H1 (cell line): ENCODE results near the gene MCL1. TPM values are rescaled to one million over a fixed set of nuclear protein-coding genes. Genes with fewer than 3 reads are reported as not detected.

Source experiments
- CTCF ChIA-PET: fragments of 300-600 bp; sonication (Branson Sonifier 250); formaldehyde crosslinking; loops from one replicate; lab custom pipeline; 2021; ENCODE audit not compliant: partially characterized antibody; lab: Charles Lee
- POLR2A ChIA-PET: fragments of 300-600 bp; sonication (Branson Sonifier 250); formaldehyde crosslinking; loops from one replicate; lab custom pipeline; 2021; ENCODE audit warnings: inconsistent platforms; ENCODE audit not compliant: partially characterized antibody; lab: Charles Lee
- DNase-seq, 2 experiments: peaks; one replicate each; pipeline versions ENCODE4 v3.0.0 to v3.0.0-alpha.2; 2010 to 2022; ENCODE audit warnings: low spot score in 2 of 2, low read depth in 1 of 2, mixed read lengths in 1 of 2
- FAIRE-seq: peaks from 2 replicates; lab custom pipeline; 2011; peaks lifted over from hg19 to GRCh38; lab: Jason Lieb, UNC
- H2AFZ ChIP-seq: 2 replicates; pipeline ENCODE4 v1.8.1; 2012; ENCODE audit warnings: low read length, inconsistent platforms
- H2AK5ac ChIP-seq: 2 replicates; pipeline ENCODE4 v1.6.1; 2013; ENCODE audit warnings: low read depth, low read length
- H2BK120ac ChIP-seq: replicated peaks from 2 replicates; pipeline ENCODE3; 2013; ENCODE audit warnings: low read depth, low read length, inconsistent platforms
- H2BK12ac ChIP-seq: 2 replicates; pipeline ENCODE4 v1.6.1; 2013; ENCODE audit warnings: low read depth, low read length
- H2BK15ac ChIP-seq: 2 replicates; pipeline ENCODE4 v1.6.1; 2013; ENCODE audit warnings: low read length
- H2BK20ac ChIP-seq: 2 replicates; pipeline ENCODE4 v1.6.1; 2013; ENCODE audit warnings: low read length
- H2BK5ac ChIP-seq: 2 replicates; pipeline ENCODE4 v1.6.1; 2013; ENCODE audit warnings: low read depth, low read length
- H3K14ac ChIP-seq: 2 replicates; pipeline ENCODE4 v1.6.1; 2013; ENCODE audit warnings: inconsistent platforms; ENCODE audit not compliant: insufficient read length
- H3K18ac ChIP-seq: 2 replicates; pipeline ENCODE4 v1.6.1; 2013; ENCODE audit warnings: low read length; ENCODE audit errors: extremely low read depth
- H3K23ac ChIP-seq: 2 replicates; pipeline ENCODE4 v1.6.1; 2013; ENCODE audit warnings: inconsistent platforms; ENCODE audit not compliant: insufficient read length
- H3K23me2 ChIP-seq: 2 replicates; pipeline ENCODE4 v1.6.1; 2013; ENCODE audit warnings: low read depth, low read length
- H3K27ac ChIP-seq: 2 replicates; pipeline ENCODE4 v1.6.1; 2011; ENCODE audit warnings: low read depth, low read length, inconsistent platforms
- H3K27me3 ChIP-seq, 4 experiments: replicated peaks in 1 of 4; 1 replicate in 1 of 4; 2 replicates in 3 of 4; pipeline versions ENCODE4 v1.6.1 to v1.8.1; 2011 to 2013; ENCODE audit warnings: low read length in 3 of 4, mild to moderate bottlenecking in 3 of 4, inconsistent platforms in 2 of 4, mixed read lengths in 2 of 4, moderate library complexity in 1 of 4; ENCODE audit not compliant: control insufficient read depth in 3 of 4, insufficient read depth in 3 of 4; ENCODE audit errors: extremely low read depth in 1 of 4
- H3K36me3 ChIP-seq, 4 experiments: 2 replicates each; pipeline versions ENCODE4 v1.6.1 to v1.8.1; 2011 to 2013; ENCODE audit warnings: mild to moderate bottlenecking in 4 of 4, low read length in 3 of 4, moderate library complexity in 2 of 4, control low read depth in 1 of 4, inconsistent platforms in 1 of 4; ENCODE audit not compliant: insufficient read depth in 4 of 4, control insufficient read depth in 2 of 4
- H3K4ac ChIP-seq: replicated peaks from 2 replicates; pipeline ENCODE3; 2013; ENCODE audit warnings: low read length, low read depth, mixed read lengths, inconsistent platforms; ENCODE audit not compliant: insufficient read length
- H3K4me1 ChIP-seq, 4 experiments: replicated peaks in 1 of 4; 1 replicate in 1 of 4; 2 replicates in 3 of 4; pipeline versions ENCODE4 v1.6.1 to v1.8.1; 2011 to 2013; ENCODE audit warnings: low read length in 3 of 4, inconsistent platforms in 2 of 4, mixed read lengths in 1 of 4; ENCODE audit not compliant: insufficient read depth in 4 of 4, control insufficient read depth in 3 of 4
- H3K4me2 ChIP-seq, 2 experiments: 2 replicates each; pipeline versions ENCODE4 v1.6.1 to v1.8.1; 2011 to 2013; ENCODE audit warnings: low read depth in 2 of 2, low read length in 2 of 2, control low read depth in 1 of 2, inconsistent platforms in 1 of 2, mild to moderate bottlenecking in 1 of 2; ENCODE audit not compliant: insufficient read depth in 1 of 2
- H3K4me3 ChIP-seq, 4 experiments: fragments of 200-600, 300-600 bp in 1 of 4; sonication (generic), shearing (Covaris generic), sonication (Bioruptor Twin) in 1 of 4; 2 replicates each; pipeline versions ENCODE4 v1.5.1 to v1.8.1; 2011 to 2016; ENCODE audit warnings: low read length in 4 of 4, low read depth in 3 of 4, control low read depth in 2 of 4, inconsistent platforms in 2 of 4, mild to moderate bottlenecking in 2 of 4, mixed read lengths in 1 of 4, moderate library complexity in 1 of 4; ENCODE audit not compliant: insufficient read depth in 2 of 4; ENCODE audit errors: extremely low read depth in 1 of 4
- H3K56ac ChIP-seq: replicated peaks from 2 replicates; pipeline ENCODE3; 2013; ENCODE audit warnings: low read depth, mild to moderate bottlenecking, mixed read lengths, low read length, inconsistent platforms; ENCODE audit not compliant: insufficient read length
- H3K79me1 ChIP-seq: 2 replicates; pipeline ENCODE4 v1.6.1; 2013; ENCODE audit warnings: low read depth, low read length, control low read depth
- H3K79me2 ChIP-seq, 2 experiments: 2 replicates each; pipeline versions ENCODE4 v1.6.1 to v1.8.1; 2012 to 2013; ENCODE audit warnings: low read length in 2 of 2, mild to moderate bottlenecking in 2 of 2, inconsistent platforms in 1 of 2; ENCODE audit not compliant: insufficient read depth in 2 of 2, control insufficient read depth in 1 of 2
- H3K9ac ChIP-seq, 4 experiments: replicated peaks in 1 of 4; 1 replicate in 1 of 4; 2 replicates in 3 of 4; pipeline versions ENCODE4 v1.6.1 to v1.8.1; 2011 to 2013; ENCODE audit warnings: low read depth in 3 of 4, low read length in 3 of 4, control low read depth in 2 of 4, mild to moderate bottlenecking in 2 of 4, moderate library complexity in 2 of 4, inconsistent platforms in 1 of 4; ENCODE audit errors: extremely low read depth in 1 of 4
- H3K9me3 ChIP-seq, 2 experiments: 2 replicates each; pipeline versions ENCODE4 v1.6.1 to v1.8.1; 2012 to 2013; ENCODE audit warnings: mild to moderate bottlenecking in 2 of 2, moderate library complexity in 2 of 2, control low read depth in 1 of 2, inconsistent platforms in 1 of 2, low read depth in 1 of 2, low read length in 1 of 2, mixed read lengths in 1 of 2; ENCODE audit not compliant: insufficient read depth in 2 of 2
- H4K20me1 ChIP-seq, 2 experiments: replicated peaks in 1 of 2; 2 replicates each; pipeline versions ENCODE3 to v1.8.1; 2011 to 2013; ENCODE audit warnings: inconsistent platforms in 2 of 2, low read length in 2 of 2, mild to moderate bottlenecking in 1 of 2; ENCODE audit not compliant: insufficient read depth in 2 of 2, control insufficient read depth in 1 of 2
- H4K5ac ChIP-seq: 2 replicates; pipeline ENCODE4 v1.6.1; 2013; ENCODE audit warnings: low read length, low read depth, mixed read lengths, inconsistent platforms; ENCODE audit not compliant: insufficient read length
- H4K8ac ChIP-seq: 2 replicates; pipeline ENCODE4 v1.8.0; 2013; ENCODE audit warnings: mild to moderate bottlenecking, moderate library complexity, low read length, inconsistent platforms; ENCODE audit not compliant: insufficient read depth; ENCODE audit errors: extremely low read depth
- H4K91ac ChIP-seq: replicated peaks from 2 replicates; pipeline ENCODE3; 2013; ENCODE audit warnings: low read length, mixed read lengths, inconsistent platforms; ENCODE audit not compliant: insufficient read length
- CBX8 ChIP-seq: fragments of 300-800, 300-1000 bp; sonication (generic); IDR thresholded peaks from 2 replicates; pipeline ENCODE4 v1.7.1; 2016; ENCODE audit warnings: low read depth, low read length, borderline replicate concordance
- HDAC6 ChIP-seq: IDR thresholded peaks from one replicate; pipeline ENCODE4 v1.7.1; 2012; ENCODE audit warnings: low read depth, mild to moderate bottlenecking, inconsistent platforms, low read length, moderate library complexity
- KDM1A ChIP-seq: fragments of 200-600, 300-600 bp; sonication (generic); IDR thresholded peaks from 2 replicates; pipeline ENCODE4 v1.7.1; 2016; ENCODE audit warnings: mild to moderate bottlenecking, low read length, borderline replicate concordance
- PHF8 ChIP-seq: fragments of 200-600 bp; sonication (generic); conservative IDR thresholded peaks from 2 replicates; pipeline ENCODE4 v1.7.1; 2012; ENCODE audit warnings: low read depth, mild to moderate bottlenecking, inconsistent platforms, low read length, moderate library complexity
- POLR2A ChIP-seq, 2 experiments: IDR thresholded peaks; 1 replicate in 1 of 2; 2 replicates in 1 of 2; pipeline ENCODE4 v1.6.1; 2011; ENCODE audit warnings: low read depth in 2 of 2, low read length in 2 of 2, mild to moderate bottlenecking in 2 of 2; ENCODE audit errors: control extremely low read depth in 1 of 2
- RNF2 ChIP-seq: fragments of 200-900, 300-1000 bp; sonication (generic); IDR thresholded peaks from 2 replicates; pipeline ENCODE4 v1.7.1; 2016; ENCODE audit warnings: borderline replicate concordance, low read depth, mild to moderate bottlenecking, antibody characterized with exemption, low read length; ENCODE audit not compliant: poor library complexity, severe bottlenecking; ENCODE audit errors: missing control alignments
- SIN3A ChIP-seq, 2 experiments: IDR thresholded peaks in 1 of 2; conservative IDR thresholded peaks in 1 of 2; 2 replicates each; pipeline ENCODE4 v1.6.1; 2011 to 2012; ENCODE audit warnings: low read length in 2 of 2, improper control_type of control experiment in 1 of 2, low read depth in 1 of 2, mild to moderate bottlenecking in 1 of 2
- SIX5 ChIP-seq: IDR thresholded peaks from 2 replicates; pipeline ENCODE4 v1.6.1; 2011; ENCODE audit warnings: mild to moderate bottlenecking, low read depth, low read length
- TAF1 ChIP-seq: IDR thresholded peaks from 2 replicates; pipeline ENCODE4 v1.6.1; 2011; ENCODE audit warnings: mild to moderate bottlenecking, low read depth, low read length
- WGBS, 2 experiments: shearing (Covaris generic) in 1 of 2; methylation state at CpG; one replicate each; pipeline versions ENCODE4 v1.1.6 to v1.1.7; 2013 to 2015; ENCODE audit warnings: low lambda C conversion rate in 2 of 2, mixed read lengths in 2 of 2, inconsistent platforms in 1 of 2, low coverage in 1 of 2, missing lambda C conversion rate in 1 of 2; ENCODE audit not compliant: insufficient replicate concordance in 2 of 2, insufficient coverage in 1 of 2, insufficient read length in 1 of 2; ENCODE audit errors: extremely low coverage in 1 of 2, missing lambda C conversion rate in 1 of 2; 5-methylcytosine and 5-hydroxymethylcytosine counted together
- polyA plus RNA-seq, 7 experiments: library from polyadenylated mRNA; depleted of rRNA in 3 of 7; stranded (reverse) in 5 of 7; unstranded in 2 of 7; fragments of >200 nt in 5 of 7; fragments of 200-250 nt in 2 of 7; gene quantifications; 1 replicate in 5 of 7; 2 replicates in 1 of 7; 4 replicates in 1 of 7; pipeline versions ENCODE4 v1.2.1 to v1.2.3, GENCODE V29; 2011 to 2013; ENCODE audit warnings: missing spikeins in 2 of 7, mixed read lengths in 2 of 7
- total RNA-seq: library from RNA; stranded (reverse); fragmentation: NEBNext Ultra II Directional; extraction: Animal tissue kit (Norgen Biotek cat#: 25700); gene quantifications from 2 replicates; pipeline ENCODE4 v1.2.1, GENCODE V29; 2021
- TF ChIP-seq, protein P1 (sequence below): IDR thresholded peaks from 2 replicates; pipeline ENCODE4 v1.6.1; 2012; ENCODE audit warnings: inconsistent platforms
- TF ChIP-seq, protein P2 (sequence below): IDR thresholded peaks from 2 replicates; pipeline ENCODE4 v1.6.1; 2012; ENCODE audit warnings: low read length, inconsistent platforms

Gene MCL1
- total and polyA plus RNA-seq, 2 of the 8 experiments (the other 6 are each of a cell fraction or from before 2014, with no cell fraction given): 61.1 to 218 TPM

DNA sequence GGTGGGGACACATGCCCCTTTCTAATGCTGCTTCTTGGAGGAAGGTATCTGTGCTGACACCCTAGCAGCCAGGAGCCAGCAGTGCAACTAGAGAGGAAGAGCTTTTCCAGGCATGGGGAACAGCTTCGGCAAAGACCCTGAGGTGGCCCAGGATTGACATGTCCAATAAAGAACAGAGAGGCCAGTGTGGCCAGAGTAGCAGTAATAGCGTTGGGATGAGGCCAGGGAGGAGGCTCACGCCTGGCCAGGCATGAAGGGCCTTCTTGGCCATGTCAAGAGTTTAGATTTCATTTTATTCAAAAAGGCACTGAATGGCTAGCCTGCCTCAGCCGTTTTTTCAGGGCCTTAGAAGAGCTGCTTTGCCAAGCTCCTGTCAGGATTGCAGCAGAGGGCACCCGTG is 46.5 kb downstream of the MCL1 start:
- Histone ChIP-seq H4K5ac (no peak overlapping the region), H3K79me1 (no peaks in the 10 kb centered on the region), H3K18ac (peak overlapping the region; percentile 16; the same call in 1 of the 2 replicates), H2BK20ac (0 out of 2 replicates have a peak overlapping the region, but pooled peaks have one; percentile 37), H3K4me2 (no peak overlapping the region), H2BK12ac (0 out of 2 replicates have a peak overlapping the region, but pooled peaks have one; percentile 0), H3K36me3 (no peaks in the 10 kb centered on the region), H4K20me1 (no peaks in the 10 kb centered on the region), H2AK5ac (no peak overlapping the region), H3K4ac (no peak overlapping the region), H3K4me1 (peaks cover 0 to 2% (median 0%) of the 10 kb centered on the region in 4 experiments; a peak in 5 of 7 replicates), H2AFZ (0 out of 2 replicates have a peak overlapping the region, but pooled peaks have one; percentile 60), H3K27ac (no peak overlapping the region), H3K56ac (no peak overlapping the region), H3K23me2 (no peaks in the 10 kb centered on the region), H2BK5ac (no peak overlapping the region), H4K8ac (no peak overlapping the region; the same call in 1 of the 2 replicates), H2BK15ac (peak overlapping the region; percentile 97; the same call in 1 of the 2 replicates), H3K79me2 (no peaks in the 10 kb centered on the region), H4K91ac (no peak overlapping the region), H3K4me3 (no peak overlapping the region), H3K23ac (no peak overlapping the region), H3K9me3 (no peaks in the 10 kb centered on the region), H3K9ac (no peak overlapping the region), H3K14ac (no peak overlapping the region), H2BK120ac (no peak overlapping the region), H3K27me3 (no peaks in the 10 kb centered on the region)
- ChIA-PET CTCF (interaction anchor here (0.5 to 14.2 kb wide), 39 partner anchors 10 to 1159 kb away, joined by 3 to 253 read pairs (median 4); partner anchors contain the start of genes ADAMTSL4, ECM1, FALEC and TARS2), POLR2A (interaction anchor here (0.6 to 6.7 kb wide), 12 partner anchors 11 to 264 kb away, joined by 3 to 39 read pairs (median 4); partner anchors contain the start of genes ADAMTSL4, FALEC, MCL1 and TARS2)
- WGBS, 2 experiments: 64% methylated on average over 5 of the region's 5 CpGs; no CpG with 5 or more reads in 1 of the 2 experiments
- DNase-seq: no peak
- FAIRE-seq: no peak
- TF ChIP-seq SIN3A (conservative IDR thresholded peaks at IDR 0.05 in 1 of 2, IDR thresholded peaks at IDR 0.05 in 1 of 2; ENCODE audit: low read depth in 1 of 2, low read length in 2 of 2) (no peak), HDAC6 (no peak), RNF2 (no peak), CBX8 (no peak), TAF1 (no peak), PHF8 (no peak), SIX5 (no peak), POLR2A (IDR thresholded peaks at IDR 0.05; ENCODE audit: control extremely low read depth in 1 of 2, low read depth in 2 of 2, low read length in 2 of 2) (no peak), KDM1A (no peak)
- TF ChIP-seq, protein P1, sequence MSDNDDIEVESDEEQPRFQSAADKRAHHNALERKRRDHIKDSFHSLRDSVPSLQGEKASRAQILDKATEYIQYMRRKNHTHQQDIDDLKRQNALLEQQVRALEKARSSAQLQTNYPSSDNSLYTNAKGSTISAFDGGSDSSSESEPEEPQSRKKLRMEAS: no peak
- TF ChIP-seq, protein P2, sequence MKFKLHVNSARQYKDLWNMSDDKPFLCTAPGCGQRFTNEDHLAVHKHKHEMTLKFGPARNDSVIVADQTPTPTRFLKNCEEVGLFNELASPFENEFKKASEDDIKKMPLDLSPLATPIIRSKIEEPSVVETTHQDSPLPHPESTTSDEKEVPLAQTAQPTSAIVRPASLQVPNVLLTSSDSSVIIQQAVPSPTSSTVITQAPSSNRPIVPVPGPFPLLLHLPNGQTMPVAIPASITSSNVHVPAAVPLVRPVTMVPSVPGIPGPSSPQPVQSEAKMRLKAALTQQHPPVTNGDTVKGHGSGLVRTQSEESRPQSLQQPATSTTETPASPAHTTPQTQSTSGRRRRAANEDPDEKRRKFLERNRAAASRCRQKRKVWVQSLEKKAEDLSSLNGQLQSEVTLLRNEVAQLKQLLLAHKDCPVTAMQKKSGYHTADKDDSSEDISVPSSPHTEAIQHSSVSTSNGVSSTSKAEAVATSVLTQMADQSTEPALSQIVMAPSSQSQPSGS: no peak
